ENCODE results near the gene RTRAF. TPM values are rescaled to one million over a fixed set of nuclear protein-coding genes. Genes with fewer than 3 reads are reported as not detected.

The RTRAF gene
- total RNA-seq, 1 experiment from 2014 or later = 300 TPM

DNA sequence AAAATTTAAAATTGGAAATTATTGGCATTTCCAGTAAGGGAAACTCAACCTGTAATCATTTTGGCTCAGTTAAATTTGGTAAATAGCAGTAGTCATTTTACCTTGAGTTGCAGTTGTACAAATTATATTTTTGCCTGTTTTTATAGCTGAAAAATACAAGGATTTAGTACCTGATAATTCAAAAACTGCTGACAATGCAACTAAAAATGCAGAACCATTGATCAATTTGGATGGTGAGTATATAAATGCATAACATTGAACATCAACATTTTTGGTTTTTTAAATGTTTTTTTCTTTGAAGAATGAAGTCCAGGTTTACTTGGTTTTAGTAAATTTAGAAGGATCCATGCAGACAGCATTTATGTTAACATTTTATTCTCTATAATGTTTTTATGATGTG is 9.0 kb downstream of the RTRAF start:
- no peak for DNase-seq
- H3K79me2 ChIP-seq (ENCODE audit: low read length) = peaks cover 20% of the 10 kb centered on the region
- no peaks in the 10 kb centered on the region for H3K27me3 ChIP-seq (ENCODE audit: low read length)
- H3K4me1 ChIP-seq (ENCODE audit: insufficient read depth, low read length) = peaks cover 13% of the 10 kb centered on the region; the same call in 1 of the 2 replicates
- peaks cover 84% of the 10 kb centered on the region for H3K36me3 ChIP-seq (ENCODE audit: low read depth, low read length)
- intact Hi-C loops (cut with micrococcal nuclease) = loop anchor here (5.0 kb wide), 1 partner anchor 474 kb away; no protein-coding TSS in a partner anchor
- no TSS peak for BruUV-seq (replicated peaks)
- no peak overlapping the region for H3K9ac ChIP-seq (ENCODE audit: low read length)
- no peak overlapping the region for H3K4me2 ChIP-seq (ENCODE audit: low read length)
- H3K9me3 ChIP-seq (ENCODE audit: low read length) = no peaks in the 10 kb centered on the region
- H3K4me3 ChIP-seq (ENCODE audit: low read length) = no peak overlapping the region
- TF ChIP-seq, protein P1, sequence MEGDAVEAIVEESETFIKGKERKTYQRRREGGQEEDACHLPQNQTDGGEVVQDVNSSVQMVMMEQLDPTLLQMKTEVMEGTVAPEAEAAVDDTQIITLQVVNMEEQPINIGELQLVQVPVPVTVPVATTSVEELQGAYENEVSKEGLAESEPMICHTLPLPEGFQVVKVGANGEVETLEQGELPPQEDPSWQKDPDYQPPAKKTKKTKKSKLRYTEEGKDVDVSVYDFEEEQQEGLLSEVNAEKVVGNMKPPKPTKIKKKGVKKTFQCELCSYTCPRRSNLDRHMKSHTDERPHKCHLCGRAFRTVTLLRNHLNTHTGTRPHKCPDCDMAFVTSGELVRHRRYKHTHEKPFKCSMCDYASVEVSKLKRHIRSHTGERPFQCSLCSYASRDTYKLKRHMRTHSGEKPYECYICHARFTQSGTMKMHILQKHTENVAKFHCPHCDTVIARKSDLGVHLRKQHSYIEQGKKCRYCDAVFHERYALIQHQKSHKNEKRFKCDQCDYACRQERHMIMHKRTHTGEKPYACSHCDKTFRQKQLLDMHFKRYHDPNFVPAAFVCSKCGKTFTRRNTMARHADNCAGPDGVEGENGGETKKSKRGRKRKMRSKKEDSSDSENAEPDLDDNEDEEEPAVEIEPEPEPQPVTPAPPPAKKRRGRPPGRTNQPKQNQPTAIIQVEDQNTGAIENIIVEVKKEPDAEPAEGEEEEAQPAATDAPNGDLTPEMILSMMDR (conservative IDR thresholded peaks at IDR 0.05; ENCODE audit: low read depth, low read length) = no peak
- TF ChIP-seq EZH2 (IDR thresholded peaks at IDR 0.05; ENCODE audit: low read length, unreplicated experiment) = no peak
- no peak for TF ChIP-seq EZH2phosphoT487 (IDR thresholded peaks at IDR 0.05; ENCODE audit: borderline replicate concordance, low read length)
- no peak overlapping the region for H3K27ac ChIP-seq (ENCODE audit: low read length)
- ATAC-seq = no peak
- no peaks in the 10 kb centered on the region for H3K9me2 ChIP-seq (replicated peaks; ENCODE audit: low read length)
- ChIA-PET POLR2A (ENCODE audit: unreplicated experiment) (no interaction called here), CTCF (interaction anchor here (0.5 kb wide), 1 partner anchor 493 kb away, joined by 7 read pairs; no protein-coding TSS in a partner anchor)
- no peak overlapping the region for H2AFZ ChIP-seq (ENCODE audit: low read length)
- H4K20me1 ChIP-seq (ENCODE audit: low read length) = 0 out of 2 replicates have a peak, but pooled peaks cover 4% of the 10 kb centered on the region
- no peaks in the 10 kb centered on the region for H3F3A ChIP-seq (ENCODE audit: low read length, unreplicated experiment)

GRCh38 chr14:51999084-51999483 is 9.7 kb downstream of the RTRAF start:
- Histone ChIP-seq H4K20me1 (ENCODE audit: low read length) (0 out of 2 replicates have a peak, but pooled peaks cover 4% of the 10 kb centered on the region), H3K9me2 (replicated peaks; ENCODE audit: low read length) (no peaks in the 10 kb centered on the region), H3K27ac (ENCODE audit: low read length) (no peak overlapping the region), H2AFZ (ENCODE audit: low read length) (no peak overlapping the region), H3K27me3 (ENCODE audit: low read length) (no peaks in the 10 kb centered on the region), H3K4me1 (ENCODE audit: insufficient read depth, low read length) (peaks cover 13% of the 10 kb centered on the region; the same call in 1 of the 2 replicates), H3F3A (ENCODE audit: low read length, unreplicated experiment) (no peaks in the 10 kb centered on the region), H3K79me2 (ENCODE audit: low read length) (peaks cover 15% of the 10 kb centered on the region), H3K4me3 (ENCODE audit: low read length) (no peak overlapping the region), H3K4me2 (ENCODE audit: low read length) (no peak overlapping the region), H3K9me3 (ENCODE audit: low read length) (no peaks in the 10 kb centered on the region), H3K36me3 (ENCODE audit: low read depth, low read length) (peaks cover 84% of the 10 kb centered on the region), H3K9ac (ENCODE audit: low read length) (no peak overlapping the region)
- TF ChIP-seq EZH2phosphoT487 (IDR thresholded peaks at IDR 0.05; ENCODE audit: borderline replicate concordance, low read length) = no peak
- TF ChIP-seq, protein P1 (conservative IDR thresholded peaks at IDR 0.05; ENCODE audit: low read depth, low read length) = no peak
- TF ChIP-seq EZH2 (IDR thresholded peaks at IDR 0.05; ENCODE audit: low read length, unreplicated experiment) = no peak
- DNase-seq (peak; percentile 19), ATAC-seq (peak; percentile 20; the same call in 1 of the 2 replicates)
- intact Hi-C loops (cut with micrococcal nuclease) = loop anchor here (5.0 kb wide), 1 partner anchor 473 kb away; no protein-coding TSS in a partner anchor
- ChIA-PET POLR2A (ENCODE audit: unreplicated experiment) (no interaction called here), CTCF (no interaction called here)
- no TSS peak for BruUV-seq (replicated peaks)

DNA sequence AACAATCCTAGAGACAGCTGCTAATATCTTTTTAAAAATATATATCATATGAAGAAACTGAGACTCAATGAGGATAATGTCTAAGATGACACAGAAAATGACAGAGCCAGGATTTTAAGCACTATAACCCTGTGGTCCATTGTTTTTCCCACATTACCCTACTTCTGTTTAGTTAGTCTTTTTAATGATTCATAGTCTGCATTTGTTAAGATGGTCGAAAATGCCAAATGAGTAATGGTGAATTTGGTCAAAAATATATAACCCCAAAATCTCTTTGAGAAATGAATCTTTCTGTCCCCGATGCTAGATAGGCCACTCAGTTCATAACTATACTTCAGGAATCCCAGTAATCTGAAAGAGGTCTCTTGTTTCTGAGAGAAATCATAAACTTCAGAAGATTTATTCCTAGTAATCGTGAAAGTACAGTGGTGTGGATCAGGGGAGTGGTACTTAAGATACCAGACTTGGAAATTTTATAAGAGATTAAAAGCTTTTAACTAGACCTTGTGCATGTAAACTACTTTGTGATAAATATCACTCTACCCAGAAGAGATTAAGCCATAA is 10.8 kb downstream of the RTRAF start:
- Histone ChIP-seq H3K9ac (ENCODE audit: low read length) (no peak overlapping the region), H3K4me2 (ENCODE audit: low read length) (no peak overlapping the region), H3K27ac (ENCODE audit: low read length) (no peak overlapping the region), H2AFZ (ENCODE audit: low read length) (no peak overlapping the region), H4K20me1 (ENCODE audit: low read length) (0 out of 2 replicates have a peak, but pooled peaks cover 4% of the 10 kb centered on the region), H3K9me2 (replicated peaks; ENCODE audit: low read length) (no peaks in the 10 kb centered on the region), H3K36me3 (ENCODE audit: low read depth, low read length) (peaks cover 85% of the 10 kb centered on the region), H3F3A (ENCODE audit: low read length, unreplicated experiment) (no peaks in the 10 kb centered on the region), H3K4me1 (ENCODE audit: insufficient read depth, low read length) (peaks cover 13% of the 10 kb centered on the region; the same call in 1 of the 2 replicates), H3K4me3 (ENCODE audit: low read length) (no peak overlapping the region), H3K9me3 (ENCODE audit: low read length) (no peaks in the 10 kb centered on the region), H3K27me3 (ENCODE audit: low read length) (no peaks in the 10 kb centered on the region), H3K79me2 (ENCODE audit: low read length) (peaks cover 13% of the 10 kb centered on the region)
- no peak for ATAC-seq
- POLR2A ChIA-PET (ENCODE audit: unreplicated experiment) = no interaction called here
- DNase-seq = no peak
- TF ChIP-seq EZH2phosphoT487 (IDR thresholded peaks at IDR 0.05; ENCODE audit: borderline replicate concordance, low read length) (no peak), EZH2 (IDR thresholded peaks at IDR 0.05; ENCODE audit: low read length, unreplicated experiment) (no peak)
- TF ChIP-seq, protein P1 (conservative IDR thresholded peaks at IDR 0.05; ENCODE audit: low read depth, low read length) = no peak
- intact Hi-C loops (cut with micrococcal nuclease) = no loop called here
- BruUV-seq (replicated peaks) = no TSS peak
- CTCF ChIA-PET = no interaction called here
